ENCODE data around the gene WNT8A.
"Not testable (repeated sequence)": the region's sequence is repeated elsewhere in the genome, so short reads cannot be mapped to it uniquely, and the experiment has no call there.

The WNT8A gene, protein sequence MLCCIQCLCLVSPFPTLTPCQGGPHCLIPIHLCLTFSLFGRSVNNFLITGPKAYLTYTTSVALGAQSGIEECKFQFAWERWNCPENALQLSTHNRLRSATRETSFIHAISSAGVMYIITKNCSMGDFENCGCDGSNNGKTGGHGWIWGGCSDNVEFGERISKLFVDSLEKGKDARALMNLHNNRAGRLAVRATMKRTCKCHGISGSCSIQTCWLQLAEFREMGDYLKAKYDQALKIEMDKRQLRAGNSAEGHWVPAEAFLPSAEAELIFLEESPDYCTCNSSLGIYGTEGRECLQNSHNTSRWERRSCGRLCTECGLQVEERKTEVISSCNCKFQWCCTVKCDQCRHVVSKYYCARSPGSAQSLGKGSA

DNA sequence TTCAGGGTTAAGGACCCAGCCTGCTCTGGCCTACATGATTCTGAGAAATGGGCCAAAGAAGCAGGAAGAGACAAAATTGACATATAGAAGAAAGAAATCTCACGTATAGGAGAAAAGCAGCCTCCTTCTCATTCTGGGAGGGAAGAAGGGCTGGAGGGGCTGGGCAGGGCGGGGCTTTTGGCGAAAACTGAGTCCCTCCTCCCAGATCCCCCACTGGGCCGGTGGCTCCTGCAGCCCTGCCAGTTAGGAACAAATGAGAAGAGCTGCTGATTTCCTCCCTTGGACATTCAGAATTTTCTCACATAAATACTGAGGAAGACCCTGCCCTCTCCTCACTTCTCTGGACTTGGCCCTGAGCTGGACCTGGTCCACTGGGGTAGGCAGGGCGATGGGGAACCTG, at the start of gene WNT8A:
WNT8A (plus strand) TSS at position 332 of the 400 bp plus-strand sequence. CDS start 95 bp downstream, outside the sequence.
- DNase-seq, result no peak

DNA sequence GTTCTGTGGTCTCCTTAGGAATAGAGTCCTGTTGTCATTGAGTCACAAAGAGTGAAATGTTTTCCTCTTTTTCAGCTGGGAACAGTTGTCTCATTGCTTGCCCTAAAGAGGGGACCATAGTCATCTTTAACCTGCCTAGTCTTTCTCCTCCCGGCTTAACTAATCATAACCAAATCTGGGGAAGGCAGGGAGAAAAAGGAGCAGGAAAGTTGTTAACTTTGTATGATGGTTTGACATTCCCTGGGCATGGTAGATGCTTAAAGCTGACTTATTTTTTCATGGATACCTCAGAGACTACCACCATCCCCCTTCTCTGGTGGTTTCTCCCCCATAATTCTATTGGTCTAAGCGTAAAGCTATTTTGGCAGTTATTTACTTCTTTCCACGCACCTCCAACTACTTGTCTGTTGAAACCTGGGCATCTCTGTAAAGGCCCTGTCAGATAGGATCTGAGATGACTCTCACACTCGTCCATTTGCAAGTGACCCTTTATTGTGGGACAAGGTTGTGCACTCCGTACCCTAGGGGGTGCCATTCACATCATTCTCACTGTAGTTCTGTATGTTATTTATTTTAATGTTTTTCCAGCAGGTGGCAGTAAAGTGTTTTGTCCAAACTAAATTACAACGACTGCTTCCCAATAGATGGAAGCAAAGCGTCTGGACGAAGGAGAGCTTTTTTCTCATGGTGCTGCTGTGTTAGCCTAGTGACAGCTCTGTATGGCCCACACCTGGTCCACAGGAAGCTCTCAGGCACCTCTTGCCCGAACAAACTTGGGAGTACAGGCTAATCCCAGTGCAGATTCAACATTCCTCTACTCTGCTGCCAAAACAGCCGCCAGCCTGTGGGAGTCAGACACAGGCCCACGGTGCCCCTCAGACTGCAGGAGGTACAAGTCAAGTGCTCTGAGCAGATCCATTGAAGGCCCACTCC, 48.0 kb upstream of the WNT8A start:
- peak; percentile 84 for DNase-seq

DNA sequence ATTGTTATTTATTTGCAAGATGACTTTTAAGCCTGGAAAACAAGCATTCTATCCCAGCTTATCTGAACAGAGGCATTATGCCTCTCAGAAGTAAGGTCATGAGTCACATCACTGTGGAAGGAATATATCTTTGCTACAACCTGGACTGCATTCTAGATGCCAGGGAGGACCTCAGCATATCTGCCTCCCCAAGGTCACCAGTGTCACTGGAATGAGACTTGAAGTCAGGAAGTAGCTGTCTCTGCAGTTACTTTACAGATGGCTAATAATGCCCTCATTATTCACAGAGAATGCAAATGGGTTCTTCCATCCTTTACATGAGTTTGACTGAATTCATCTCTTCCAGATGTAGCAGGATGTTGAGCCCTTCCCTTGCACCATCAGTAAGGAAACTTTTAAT, 46.6 kb upstream of the WNT8A start:
- no peak for DNase-seq

- DNase-seq, result no peak
These were observed 45.8 kb upstream of the WNT8A start for GRCh38 chr5:138037907-138038633.

DNA sequence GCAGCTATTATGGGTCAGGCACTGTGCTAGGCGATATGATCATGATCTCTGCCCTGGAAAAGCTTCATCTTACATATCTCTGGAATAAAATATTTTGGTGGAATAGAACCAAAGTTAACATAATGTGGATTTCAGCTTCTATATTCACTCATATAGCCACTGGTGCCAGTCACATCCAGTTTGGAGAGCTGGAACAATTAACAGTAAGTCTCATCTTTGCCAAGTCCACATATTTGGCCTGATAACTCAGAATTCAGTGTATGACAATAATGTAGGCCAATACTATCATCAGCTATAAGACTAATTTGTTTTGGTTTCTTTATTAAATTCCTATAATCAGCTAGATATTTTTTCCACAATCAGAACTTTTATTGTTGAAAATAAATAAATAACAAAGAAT, 45.0 kb upstream of the WNT8A start:
- no peak for DNase-seq

DNA sequence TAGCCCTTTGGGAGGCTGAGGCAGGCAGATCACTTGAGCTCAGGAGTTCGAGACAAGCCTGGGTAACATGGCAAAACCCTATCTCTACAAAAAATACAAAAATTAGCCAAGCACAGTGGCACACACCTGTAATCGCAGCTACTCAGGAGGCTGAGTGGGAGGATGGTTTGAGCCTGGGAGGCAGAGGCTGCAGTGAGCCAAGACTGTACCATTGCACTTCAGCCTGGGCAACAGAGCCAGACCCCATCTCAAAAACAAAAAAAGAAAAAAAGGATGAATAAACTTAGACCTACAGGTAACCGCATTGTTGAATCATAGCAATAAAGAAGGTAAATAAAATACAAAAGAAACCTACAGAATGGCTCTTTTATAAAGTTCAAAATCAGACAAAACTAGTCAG, 38.5 kb upstream of the WNT8A start:
- DNase-seq, result not testable (repeated sequence)

DNA sequence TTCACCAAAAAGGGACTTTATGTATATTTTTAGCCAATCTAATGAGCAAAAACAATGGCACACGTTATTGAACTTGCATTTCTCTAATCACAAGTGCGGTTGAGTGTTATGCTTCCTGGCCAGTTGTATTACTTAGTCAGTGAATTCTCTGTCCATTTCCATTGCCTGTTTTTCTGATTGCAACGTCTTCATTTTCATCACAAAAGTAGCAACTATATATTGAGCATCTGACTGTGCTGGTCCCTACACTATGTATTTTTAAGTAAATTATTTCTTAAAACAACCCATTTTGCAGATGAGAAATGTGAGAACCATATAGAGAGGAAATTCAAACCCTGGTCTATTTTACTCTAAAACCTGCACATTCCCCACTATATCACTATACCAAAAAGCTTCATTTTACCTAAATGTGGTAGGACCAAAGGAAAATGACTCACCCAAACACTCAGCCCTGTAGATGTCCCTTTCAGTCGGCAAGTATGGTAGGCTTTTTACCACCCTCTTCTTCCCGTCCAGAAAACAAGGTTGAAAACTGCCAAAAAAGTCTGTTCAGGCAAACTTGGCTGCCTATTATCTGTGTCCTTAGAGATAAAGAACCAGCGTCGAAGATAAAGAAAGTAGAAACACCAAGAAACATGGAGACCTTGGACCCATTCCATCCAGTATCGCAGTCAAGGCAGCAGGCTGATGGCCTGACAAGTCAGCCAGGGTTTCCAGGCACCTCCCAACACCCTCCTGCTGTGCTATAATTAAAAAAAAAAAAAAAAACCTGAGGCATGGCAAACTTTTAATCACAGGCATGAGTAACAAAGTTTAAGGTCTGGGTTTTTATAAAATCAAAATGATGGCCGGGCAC, 32.2 kb upstream of the WNT8A start:
- DNase-seq, result no peak

GRCh38 chr5:138052718-138053117, 31.1 kb upstream of the WNT8A start:
- not testable (repeated sequence) for DNase-seq

DNA sequence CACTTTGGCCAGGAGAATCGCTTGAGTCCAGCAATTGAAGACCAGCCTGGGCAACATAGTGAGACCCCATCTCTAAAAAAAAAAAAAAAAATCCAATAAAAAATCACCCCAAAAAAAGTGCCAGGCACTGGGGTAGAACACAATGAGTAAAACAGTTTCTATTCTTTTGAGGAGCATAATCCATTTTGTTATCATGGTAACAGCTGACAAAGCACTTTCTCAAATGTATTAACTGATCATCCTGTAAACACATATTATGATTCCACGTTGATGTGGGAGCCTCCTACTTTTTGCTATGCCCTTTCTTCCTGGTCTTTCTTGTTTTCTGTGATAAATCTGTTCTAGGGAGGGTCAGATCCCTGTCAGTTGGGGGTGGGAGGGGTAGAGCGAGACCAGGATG, 30.3 kb upstream of the WNT8A start:
- no peak for DNase-seq

DNA sequence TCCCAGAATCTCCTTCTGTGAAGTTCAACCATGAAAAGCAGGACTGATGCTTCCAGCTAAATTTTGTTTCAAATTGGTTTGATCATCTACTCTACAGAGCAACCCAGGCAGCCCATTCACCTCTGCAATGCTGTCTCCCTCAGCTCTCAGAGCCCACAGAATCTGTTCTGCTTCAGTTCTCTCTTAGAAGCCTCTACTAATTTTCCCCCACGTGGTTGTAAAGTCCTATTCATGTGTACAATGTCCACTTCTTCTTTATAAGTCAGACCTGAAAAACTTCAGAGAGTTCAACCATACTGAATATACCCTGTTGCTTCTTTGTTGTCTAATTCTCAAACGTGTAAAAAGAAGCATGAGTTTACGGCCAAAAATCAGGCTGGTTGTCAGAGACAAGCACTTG, 29.6 kb upstream of the WNT8A start:
- DNase-seq, result no peak

- no peak for DNase-seq
These were observed 28.8 kb upstream of the WNT8A start for GRCh38 chr5:138054847-138055558.

DNA sequence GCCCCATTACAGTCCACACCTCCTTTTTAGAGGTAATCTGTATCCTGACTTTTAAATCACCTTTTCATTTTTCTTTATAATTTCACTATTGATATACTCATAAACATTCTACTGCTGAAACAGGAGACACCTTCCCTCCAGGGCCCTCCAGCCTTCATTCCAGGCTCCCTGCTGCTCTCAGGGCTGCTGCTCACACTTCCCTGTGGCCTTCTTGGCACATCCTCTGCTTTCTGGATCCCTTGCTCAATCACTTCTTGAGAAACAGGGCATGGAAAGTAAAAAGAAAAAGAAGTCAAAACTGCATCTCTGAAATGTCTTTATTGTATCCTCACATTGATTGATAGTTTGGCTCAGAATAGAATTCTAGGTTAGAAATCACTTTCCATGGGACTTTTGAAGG, 19.3 kb upstream of the WNT8A start:
- DNase-seq, result no peak

DNA sequence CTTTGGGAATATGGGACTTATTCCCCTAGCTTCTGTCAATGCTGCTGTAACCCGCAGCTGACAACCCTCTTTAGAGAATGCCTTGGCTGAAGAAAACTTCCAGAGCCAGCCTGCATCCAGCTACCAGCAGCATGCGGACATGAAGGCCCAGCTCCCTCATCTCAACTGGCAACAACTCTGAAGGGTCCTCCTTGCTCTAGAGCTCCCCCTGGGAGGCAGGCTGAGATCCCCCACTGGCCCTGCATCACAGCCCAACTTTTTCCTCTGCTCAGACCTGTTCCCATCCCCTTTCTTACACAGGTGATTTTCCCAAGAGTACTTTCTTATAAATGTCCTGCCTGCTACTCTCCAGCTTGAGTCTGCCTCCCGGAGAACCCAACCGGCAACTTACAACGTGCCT, 18.7 kb upstream of the WNT8A start:
- DNase-seq, result no peak

DNA sequence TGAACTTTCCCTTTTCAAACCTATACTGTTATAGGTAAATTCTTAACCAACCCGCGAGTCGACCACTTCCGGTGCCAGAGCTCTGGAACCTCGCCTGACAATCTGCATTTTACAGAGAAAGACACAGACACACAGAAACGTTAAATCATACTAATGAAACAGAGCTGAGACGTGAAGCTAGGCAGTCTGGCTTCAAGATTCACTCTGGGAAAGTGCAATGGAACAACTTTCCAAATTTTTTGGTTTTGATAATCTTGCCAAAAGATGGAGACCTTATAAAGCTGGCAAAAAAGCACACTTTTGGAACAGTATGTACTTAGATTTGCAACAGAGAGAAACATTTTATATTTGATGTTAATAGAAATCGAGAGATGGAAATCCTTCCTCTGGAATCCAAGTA, 15.9 kb upstream of the WNT8A start:
- DNase-seq, result no peak

DNA sequence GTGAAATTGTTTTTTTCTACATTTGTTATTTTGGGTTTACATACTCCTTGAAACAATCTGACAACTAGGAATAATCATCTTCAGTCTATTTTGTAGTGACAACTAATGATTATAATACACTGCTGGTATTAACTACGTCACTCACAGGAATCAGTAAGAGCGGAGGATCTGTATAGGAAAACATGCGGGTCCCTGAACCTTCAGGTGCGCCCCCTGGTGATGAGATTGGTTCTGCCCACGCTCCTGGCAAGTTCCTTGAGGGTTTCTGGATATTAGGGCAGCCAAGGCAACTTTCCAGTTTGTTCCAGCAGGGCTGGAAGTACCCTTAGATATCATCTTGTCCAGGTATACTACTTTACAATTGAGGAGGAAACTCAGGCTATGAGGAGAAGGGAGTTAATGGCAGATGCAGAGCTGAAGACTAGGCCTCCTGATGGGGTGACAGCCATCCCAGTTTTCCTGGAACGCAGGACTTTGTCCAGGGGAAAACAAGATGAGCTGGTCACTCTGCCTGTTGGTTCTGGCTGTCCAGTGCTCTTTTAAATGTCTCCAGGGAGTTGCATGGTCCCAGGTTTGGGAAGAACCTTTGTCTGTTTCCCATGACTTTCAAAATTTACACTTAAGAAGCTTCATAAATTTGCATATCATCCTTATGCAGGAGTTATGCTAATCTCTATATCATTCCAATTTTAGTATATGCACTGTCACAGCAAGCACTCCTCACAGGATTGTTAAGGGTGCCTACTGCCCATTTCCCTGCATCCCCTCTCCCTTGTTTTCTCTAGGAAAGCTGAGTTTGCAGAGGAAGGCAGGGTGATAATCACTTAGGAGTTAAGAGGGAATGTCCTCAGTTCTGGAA, 14.9 kb upstream of the WNT8A start:
- DNase-seq, result peak; percentile 75

- DNase-seq, result not testable (repeated sequence)
These were observed 13.8 kb upstream of the WNT8A start for GRCh38 chr5:138070026-138070425.

DNA sequence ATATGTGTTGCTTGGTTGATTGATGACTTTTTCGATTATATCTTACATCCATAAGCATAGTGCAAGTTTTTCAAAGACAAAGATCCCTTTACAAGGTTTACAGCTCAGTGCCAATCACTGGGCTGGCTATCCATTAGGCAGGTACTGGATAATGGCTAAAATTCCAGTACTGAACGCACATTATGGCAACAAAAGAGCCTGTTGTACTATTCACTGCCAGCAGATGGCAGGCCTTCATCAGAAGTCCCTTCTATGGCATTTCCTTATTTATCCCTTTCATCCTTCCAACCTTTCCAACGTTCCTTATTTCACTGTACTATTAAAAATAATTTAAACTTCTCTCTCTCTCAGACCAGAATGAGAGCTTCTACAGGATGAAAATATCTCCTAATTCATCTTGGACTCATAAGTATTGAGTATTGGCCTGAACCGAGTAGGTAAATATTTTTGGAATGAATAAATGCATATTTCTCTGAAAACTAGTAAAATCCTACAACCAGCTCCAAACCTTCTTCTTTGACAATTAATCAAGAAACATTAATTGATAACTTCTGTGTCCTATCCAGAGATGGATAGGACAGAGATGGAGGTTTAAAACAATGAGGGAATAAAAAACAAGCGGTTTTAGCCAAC, 6.7 kb upstream of the WNT8A start:
- DNase-seq, result peak; percentile 68

DNA sequence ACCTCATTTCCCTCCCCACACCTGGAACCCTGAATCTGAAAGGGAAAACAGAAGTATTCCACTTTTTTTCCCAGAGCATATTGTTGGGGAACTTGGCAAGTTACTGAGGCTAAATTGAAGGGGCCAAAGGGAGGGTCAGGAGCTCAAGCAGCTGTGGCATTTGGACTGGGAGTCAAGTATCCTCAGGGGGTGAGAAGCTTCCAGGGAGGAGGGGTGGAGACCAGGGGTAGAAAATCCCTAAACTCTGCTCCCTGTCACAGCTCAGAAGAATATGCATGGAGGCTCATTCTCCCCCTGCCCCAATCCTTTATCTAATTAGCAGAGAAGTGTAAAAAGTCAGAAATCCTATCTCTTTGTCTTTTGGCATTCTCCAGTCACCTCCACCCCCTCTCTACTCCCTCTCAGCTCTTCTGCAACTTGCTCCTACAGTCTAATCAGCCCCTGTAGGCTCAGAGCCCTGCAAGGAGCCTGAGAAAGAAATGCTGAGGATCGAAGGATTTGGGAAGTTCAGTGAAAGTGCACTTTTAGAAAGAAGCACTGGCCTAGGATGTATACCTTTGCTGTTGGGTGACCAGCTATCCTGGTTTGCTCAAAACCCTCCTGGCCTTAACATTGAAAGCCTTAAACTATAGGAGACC, 5.7 kb upstream of the WNT8A start:
- no peak for DNase-seq

GRCh38 chr5:138082033-138082432, 1.8 kb upstream of the WNT8A start:
- DNase-seq, result no peak

DNA sequence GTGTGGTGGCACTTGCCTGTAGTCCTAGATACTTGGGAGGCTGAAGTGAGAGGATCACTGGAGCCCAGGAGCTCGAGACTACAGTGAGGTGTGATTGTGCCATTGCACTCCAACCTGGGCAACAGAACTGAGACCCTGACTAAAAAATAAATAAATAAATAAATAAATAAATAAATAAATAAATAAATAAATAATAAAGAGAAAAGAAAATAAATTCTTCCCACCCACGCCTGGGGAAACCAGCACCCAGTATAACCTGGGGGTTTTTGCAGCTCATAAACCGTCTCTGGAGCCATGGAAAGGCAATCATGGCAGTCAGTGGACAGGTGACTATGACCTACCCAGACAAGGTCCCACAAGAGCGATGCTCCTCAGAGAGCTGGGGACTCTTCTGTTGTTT, 7.9 kb downstream of the WNT8A start:
- no peak for DNase-seq

Data from EL (cell line).